Fibroblast of lung (primary cell): Measurements from ENCODE around the gene STYXL2. TPM values are rescaled to one million over a fixed set of nuclear protein-coding genes. Genes with fewer than 3 reads are reported as not detected.

Experiments used
- DNase-seq, 2 donors: peaks; one replicate each; pipeline versions ENCODE4 v3.0.0 to v3.0.0-alpha.2; 2010; ENCODE audit warnings: low read depth in 2 of 2
- H2AFZ ChIP-seq: 2 replicates; pipeline ENCODE4 v1.5.1; 2012; ENCODE audit warnings: low read length, control low read depth, inconsistent platforms
- H3K27ac ChIP-seq: 2 replicates; pipeline ENCODE4 v1.5.1; 2011; ENCODE audit warnings: low read length, control low read depth; ENCODE audit not compliant: insufficient read depth
- H3K27me3 ChIP-seq: 2 replicates; pipeline ENCODE4 v1.5.1; 2011; ENCODE audit warnings: mild to moderate bottlenecking, low read length; ENCODE audit not compliant: control insufficient read depth, insufficient read depth
- H3K36me3 ChIP-seq: 2 replicates; pipeline ENCODE4 v1.5.1; 2011; ENCODE audit warnings: low read length; ENCODE audit not compliant: control insufficient read depth, insufficient read depth
- H3K4me1 ChIP-seq: 2 replicates; pipeline ENCODE4 v1.5.1; 2011; ENCODE audit warnings: low read length; ENCODE audit not compliant: control insufficient read depth, insufficient read depth; ENCODE audit errors: extremely low read depth
- H3K4me2 ChIP-seq: 2 replicates; pipeline ENCODE4 v1.5.1; 2011; ENCODE audit warnings: low read length, control low read depth; ENCODE audit not compliant: insufficient read depth; ENCODE audit errors: extremely low read depth
- H3K4me3 ChIP-seq, 4 experiments: fragments of 200-600 bp in 1 of 4; sonication (generic) in 1 of 4; replicated peaks in 1 of 4; 2 replicates each; pipeline ENCODE4 v1.5.1; 2011 to 2016; ENCODE audit warnings: low read length in 4 of 4, low read depth in 3 of 4, mild to moderate bottlenecking in 3 of 4, control low read depth in 2 of 4, inconsistent platforms in 1 of 4, mixed read lengths in 1 of 4; ENCODE audit not compliant: insufficient read depth in 1 of 4; ENCODE audit errors: control extremely low read depth in 1 of 4
- H3K79me2 ChIP-seq: 2 replicates; pipeline ENCODE4 v1.5.1; 2012; ENCODE audit warnings: mild to moderate bottlenecking, low read length, inconsistent platforms; ENCODE audit not compliant: control insufficient read depth, insufficient read depth
- H3K9ac ChIP-seq: 2 replicates; pipeline ENCODE4 v1.5.1; 2011; ENCODE audit warnings: mild to moderate bottlenecking, low read length, control low read depth; ENCODE audit not compliant: insufficient read depth
- H3K9me3 ChIP-seq: 2 replicates; pipeline ENCODE4 v1.5.1; 2012; ENCODE audit warnings: low read depth, low read length; ENCODE audit not compliant: control insufficient read depth, insufficient read depth
- H4K20me1 ChIP-seq: 2 replicates; pipeline ENCODE4 v1.5.1; 2011; ENCODE audit warnings: low read length; ENCODE audit not compliant: control insufficient read depth, insufficient read depth; ENCODE audit errors: extremely low read depth
- CTCF ChIP-seq, 2 donors: IDR thresholded peaks in 1 of 2; conservative IDR thresholded peaks in 1 of 2; 1 replicate in 1 of 2; 2 replicates in 1 of 2; pipeline ENCODE4 v1.5.1; 2011 to 2012; ENCODE audit warnings: low read length in 2 of 2, control low read depth in 1 of 2, inconsistent platforms in 1 of 2, low read depth in 1 of 2, mild to moderate bottlenecking in 1 of 2
- EZH2 ChIP-seq: IDR thresholded peaks from 2 replicates; pipeline ENCODE4 v1.5.1; 2012; ENCODE audit warnings: low read length, control low read depth, mild to moderate bottlenecking; ENCODE audit errors: missing control alignments
- polyA plus RNA-seq, 2 donors: library from polyadenylated mRNA; depleted of rRNA in 1 of 2; stranded (reverse) in 1 of 2; unstranded in 1 of 2; fragments of >200 nt; gene quantifications; 2 replicates each; pipeline ENCODE4 v1.2.1, GENCODE V29; 2011 to 2012; ENCODE audit warnings: missing spikeins in 1 of 2
- total RNA-seq: library from RNA; depleted of rRNA; stranded (reverse); fragments of >200 nt; gene quantifications from 2 replicates; pipeline ENCODE4 v1.2.1, GENCODE V29; 2014

The STYXL2 gene
- total and polyA plus RNA-seq, 2 donors (not counting 1 experiment from before 2014, with no cell fraction given): not detected

- Histone ChIP-seq H3K27ac (no peak overlapping the region), H3K27me3 (no peaks in the 10 kb centered on the region), H3K9ac (no peak overlapping the region), H3K36me3 (no peaks in the 10 kb centered on the region), H3K4me2 (no peak overlapping the region), H2AFZ (no peak overlapping the region), H3K79me2 (no peaks in the 10 kb centered on the region), H3K4me1 (no peaks in the 10 kb centered on the region), H3K9me3 (no peaks in the 10 kb centered on the region), H3K4me3 (no peak overlapping the region), H4K20me1 (no peaks in the 10 kb centered on the region)
- no peak for TF ChIP-seq CTCF (conservative IDR thresholded peaks at IDR 0.05 in 1 of 2, IDR thresholded peaks at IDR 0.05 in 1 of 2; ENCODE audit: low read depth in 1 of 2, low read length in 2 of 2)
- TF ChIP-seq EZH2: no peak
- DNase-seq: no peak
Observed at GRCh38 chr1:167115655-167116054, 21.8 kb downstream of the STYXL2 start.

GRCh38 chr1:167116174-167116573, 22.3 kb downstream of the STYXL2 start:
- TF ChIP-seq CTCF (conservative IDR thresholded peaks at IDR 0.05 in 1 of 2, IDR thresholded peaks at IDR 0.05 in 1 of 2; ENCODE audit: low read depth in 1 of 2, low read length in 2 of 2) (no peak), EZH2 (no peak)
- no peak overlapping the region for H3K4me2 ChIP-seq
- no peak overlapping the region for H3K4me3 ChIP-seq
- no peaks in the 10 kb centered on the region for H4K20me1 ChIP-seq
- no peak overlapping the region for H3K27ac ChIP-seq
- H3K79me2 ChIP-seq: no peaks in the 10 kb centered on the region
- H2AFZ ChIP-seq: no peak overlapping the region
- DNase-seq: no peak
- H3K36me3 ChIP-seq: no peaks in the 10 kb centered on the region
- H3K27me3 ChIP-seq: no peaks in the 10 kb centered on the region
- H3K9me3 ChIP-seq: no peaks in the 10 kb centered on the region
- H3K4me1 ChIP-seq: no peaks in the 10 kb centered on the region
- H3K9ac ChIP-seq: no peak overlapping the region

GRCh38 chr1:167117225-167117624, 23.4 kb downstream of the STYXL2 start:
- Histone ChIP-seq H3K4me1 (no peaks in the 10 kb centered on the region), H2AFZ (no peak overlapping the region), H3K9ac (no peak overlapping the region), H3K27ac (no peak overlapping the region), H3K79me2 (no peaks in the 10 kb centered on the region), H3K9me3 (no peaks in the 10 kb centered on the region), H3K27me3 (no peaks in the 10 kb centered on the region), H4K20me1 (no peaks in the 10 kb centered on the region), H3K4me2 (no peak overlapping the region), H3K36me3 (no peaks in the 10 kb centered on the region), H3K4me3 (no peak overlapping the region)
- no peak for DNase-seq
- TF ChIP-seq CTCF (conservative IDR thresholded peaks at IDR 0.05 in 1 of 2, IDR thresholded peaks at IDR 0.05 in 1 of 2; ENCODE audit: low read depth in 1 of 2, low read length in 2 of 2) (no peak), EZH2 (no peak)
